T-helper 22 cell (primary cell): ENCODE results near the gene ARHGAP26.

ENCODE experiments used
- DNase-seq: peaks from one replicate; pipeline ENCODE4 v3.0.0-alpha.2; 2020; ENCODE audit warnings: low read depth

Gene ARHGAP26

DNA sequence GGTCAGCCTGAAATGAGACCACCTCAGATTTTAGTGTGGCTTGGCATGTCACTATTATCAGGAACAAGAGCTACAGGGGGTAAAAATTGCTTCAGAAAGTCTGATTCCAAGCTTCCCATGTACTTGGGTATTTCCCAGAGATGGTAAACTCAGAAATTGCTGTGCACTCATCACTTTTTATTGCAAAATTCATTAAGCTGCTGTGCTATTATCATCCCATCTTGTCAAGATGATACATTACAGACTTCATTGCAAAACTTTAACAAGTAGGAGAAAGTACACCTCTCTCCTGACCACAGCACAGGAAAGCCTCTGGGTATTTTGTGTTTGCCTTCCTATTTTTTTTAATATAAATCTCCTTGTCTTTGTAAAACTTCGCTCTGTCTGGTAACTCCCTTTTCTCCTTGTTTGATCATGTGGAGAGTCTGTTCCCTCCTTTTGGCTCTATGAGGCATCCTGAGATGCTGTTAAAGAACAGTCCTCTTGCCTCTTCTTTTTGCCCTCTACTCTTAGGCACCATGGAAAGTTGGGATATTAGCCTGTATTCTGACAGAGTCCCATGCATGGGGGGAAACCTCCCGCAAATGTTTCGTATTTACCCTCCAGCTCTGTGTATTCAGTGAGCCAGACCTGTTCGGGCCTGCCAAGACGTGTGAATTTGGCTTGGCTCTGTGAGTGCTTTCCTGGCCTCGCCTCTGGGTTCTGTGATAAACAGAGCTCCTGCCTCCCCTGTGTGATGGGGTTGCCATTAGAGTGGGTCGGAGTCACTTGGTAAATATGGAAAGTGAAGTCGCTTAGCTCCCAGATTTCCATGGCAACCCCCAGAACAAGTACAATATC, 372.6 kb downstream of the ARHGAP26 start:
- DNase-seq = no peak

DNA sequence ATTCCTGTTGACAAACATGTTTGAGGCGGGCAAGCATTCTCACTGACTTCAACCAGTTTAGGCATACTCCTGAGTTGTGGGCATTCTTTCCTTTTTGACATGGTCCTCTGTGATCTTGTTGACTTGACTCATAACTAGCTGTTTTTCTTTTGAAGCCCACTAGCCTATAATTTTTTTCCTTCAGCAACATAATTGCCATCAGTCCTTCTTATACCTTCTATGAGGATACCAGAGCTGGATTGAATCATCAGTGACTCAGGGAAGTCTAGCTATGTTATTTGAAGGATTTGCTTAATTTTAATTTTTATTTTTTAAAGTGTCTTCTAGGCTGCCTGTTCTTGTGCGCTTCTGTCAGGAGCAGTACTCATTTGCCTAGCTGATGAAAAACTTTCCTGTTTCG, 373.8 kb downstream of the ARHGAP26 start:
- no peak for DNase-seq

DNA sequence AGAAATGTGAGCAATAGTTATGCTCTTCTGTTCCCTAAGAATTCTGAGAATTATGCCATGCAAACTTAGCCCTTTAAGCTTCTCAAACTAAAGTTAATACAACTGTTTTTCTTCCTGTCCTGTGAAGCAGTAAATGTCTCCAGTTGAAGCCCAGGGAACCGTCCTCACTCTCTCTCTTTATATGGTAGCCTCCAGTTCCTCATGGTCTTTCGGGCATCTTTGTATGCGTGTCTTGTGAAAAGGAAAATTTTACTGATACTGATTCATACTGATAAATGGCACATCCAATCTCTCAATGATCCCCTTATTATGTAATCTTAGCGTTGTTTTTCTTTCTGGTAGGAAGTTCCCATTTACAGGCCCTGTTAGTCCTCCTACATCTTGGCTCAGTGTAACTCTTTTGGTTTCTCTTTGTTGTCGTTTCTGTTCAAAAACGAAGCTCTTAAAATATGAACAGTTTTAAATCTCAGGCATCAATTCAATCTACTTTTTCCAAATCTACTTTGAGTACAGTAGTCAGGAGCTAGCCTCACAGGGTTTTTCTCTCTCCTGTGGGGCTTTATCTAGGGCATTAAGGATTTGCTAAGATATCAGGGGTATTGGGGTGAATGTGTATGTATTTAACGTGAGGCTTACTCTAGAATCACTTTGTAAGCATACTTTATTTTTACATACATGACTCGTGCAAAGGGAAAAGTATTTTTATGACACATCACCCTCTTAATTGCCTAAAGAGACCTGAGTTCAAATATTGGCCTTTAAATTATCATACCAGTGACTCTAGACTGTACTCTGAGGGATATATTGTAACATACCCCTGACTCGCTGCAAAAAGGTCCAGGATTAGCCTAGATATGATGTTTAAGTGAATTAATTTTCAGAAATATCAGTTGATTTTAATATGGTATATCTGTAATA, 375.3 kb downstream of the ARHGAP26 start:
- no peak for DNase-seq

DNA sequence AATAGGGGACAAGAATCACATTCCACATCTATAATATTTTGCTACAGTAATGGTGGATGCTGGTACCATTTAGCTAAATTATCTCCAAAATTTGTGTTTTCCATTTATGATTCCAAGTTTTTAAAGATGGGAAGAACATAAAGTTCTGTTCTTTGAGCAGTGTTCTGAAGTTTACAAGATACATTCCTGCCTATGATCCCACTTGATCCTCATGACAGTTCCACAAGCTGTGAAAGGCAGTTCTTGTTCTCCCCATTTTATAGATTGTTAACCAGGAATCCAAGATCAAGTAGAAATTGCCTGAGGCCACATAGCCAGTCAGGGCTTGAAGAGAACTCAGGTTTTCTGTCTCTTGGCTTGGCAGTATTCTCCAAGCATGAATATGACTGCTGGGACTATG, 376.0 kb downstream of the ARHGAP26 start:
- DNase-seq = no peak

DNA sequence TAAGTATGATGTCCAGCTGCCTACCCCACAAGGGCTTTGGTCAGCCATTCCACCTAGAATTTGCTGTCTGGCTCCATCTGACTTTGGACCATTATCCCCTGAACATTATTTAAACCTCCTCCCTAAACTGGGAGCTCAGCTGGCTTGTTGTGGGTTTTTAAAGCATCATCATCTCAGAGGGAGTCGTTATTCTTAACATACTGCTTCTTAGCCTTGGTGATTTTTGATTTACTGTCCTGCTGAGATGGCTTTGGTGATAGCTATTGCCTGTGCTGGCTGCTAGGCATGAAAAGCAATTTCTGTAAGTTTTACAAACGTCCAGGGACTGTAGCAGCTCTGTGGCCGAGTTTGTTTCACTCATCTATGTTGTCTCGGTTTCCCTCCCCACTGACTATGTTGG, 377.2 kb downstream of the ARHGAP26 start:
- DNase-seq = no peak

DNA sequence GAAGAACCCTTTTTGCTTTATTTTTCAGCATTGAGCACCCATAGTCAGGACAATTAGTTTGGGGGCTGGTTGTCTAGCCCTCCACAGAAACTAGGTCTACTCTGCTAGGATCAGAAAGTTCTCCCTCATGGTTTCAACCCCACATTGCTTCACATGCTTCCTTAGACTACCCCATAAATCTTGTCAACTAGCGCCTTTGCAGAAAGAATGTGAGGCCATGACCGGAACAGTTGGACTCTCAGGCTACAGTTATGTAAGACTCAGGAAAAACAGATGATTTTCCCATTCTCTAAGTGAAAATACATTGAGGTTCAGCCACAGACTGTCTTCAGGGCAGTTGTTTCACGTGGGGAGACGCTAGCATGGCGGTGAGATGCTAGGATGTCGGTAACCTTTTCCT, 377.7 kb downstream of the ARHGAP26 start:
- no peak for DNase-seq

DNA sequence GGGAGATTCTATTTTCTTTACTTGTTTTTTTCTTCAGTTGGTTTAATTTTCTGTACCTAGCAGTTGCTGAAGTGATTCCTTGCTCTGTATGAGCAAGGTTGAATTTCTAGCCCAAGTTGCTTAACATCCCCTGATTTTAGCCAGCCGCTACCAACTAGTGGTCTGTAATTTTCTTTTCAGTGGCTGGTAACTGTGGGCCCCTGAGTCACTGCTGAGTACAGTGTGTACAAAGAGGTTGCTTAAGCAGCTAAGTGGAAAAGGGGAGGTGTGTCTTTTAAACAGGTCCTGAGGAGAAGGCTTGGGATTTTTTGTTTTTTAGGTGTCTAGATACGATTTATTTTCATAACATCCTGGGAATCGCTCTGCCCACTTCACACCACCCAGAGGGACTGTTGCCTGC, 378.6 kb downstream of the ARHGAP26 start:
- no peak for DNase-seq

DNA sequence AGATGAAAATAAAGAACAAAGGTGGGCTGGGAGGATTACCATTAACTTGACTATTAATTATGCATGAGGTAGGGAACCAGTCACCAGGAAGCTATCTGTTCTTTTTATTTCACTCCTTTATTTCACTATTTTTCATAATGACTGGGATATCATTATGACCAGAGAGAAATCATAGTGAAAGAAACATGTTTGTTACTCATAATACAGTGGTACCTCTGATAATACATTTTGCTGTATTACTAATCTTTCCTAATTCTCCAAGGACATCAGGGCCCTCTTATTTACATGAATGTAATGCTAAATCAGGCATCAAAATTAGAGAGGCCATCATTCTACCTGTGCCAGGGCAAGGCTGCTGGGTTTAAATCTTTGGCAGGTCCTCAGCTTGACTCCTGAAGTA, 379.6 kb downstream of the ARHGAP26 start:
- DNase-seq = no peak

DNA sequence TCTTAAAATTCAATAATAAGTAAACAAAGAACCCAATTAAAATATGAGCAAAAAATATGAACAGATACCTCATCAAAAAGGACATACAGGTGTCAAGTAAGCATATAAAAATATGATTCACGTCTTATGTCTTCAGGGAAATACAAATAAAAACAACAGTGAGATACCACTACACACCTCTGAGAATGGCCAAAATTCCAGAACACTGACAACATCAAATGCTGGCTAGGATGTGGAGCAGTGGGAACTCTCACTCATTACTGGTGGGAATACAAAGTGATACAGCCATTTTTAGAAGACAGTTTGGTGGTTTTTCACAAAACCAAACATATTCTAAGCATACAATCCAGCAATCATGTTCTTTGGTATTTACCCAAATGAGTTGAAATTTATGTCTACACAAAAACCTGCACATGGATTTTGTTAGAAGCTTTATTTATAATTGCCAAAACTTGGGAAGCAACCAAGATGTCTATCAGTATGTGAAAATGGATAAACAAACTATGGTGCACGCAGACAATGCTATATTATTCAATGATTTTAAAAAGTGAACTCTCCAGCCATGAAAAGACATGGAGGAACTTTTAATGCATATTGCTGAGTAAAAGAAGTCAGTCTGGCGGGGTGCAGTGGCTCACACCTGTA, 381.0 kb downstream of the ARHGAP26 start:
- no peak for DNase-seq

DNA sequence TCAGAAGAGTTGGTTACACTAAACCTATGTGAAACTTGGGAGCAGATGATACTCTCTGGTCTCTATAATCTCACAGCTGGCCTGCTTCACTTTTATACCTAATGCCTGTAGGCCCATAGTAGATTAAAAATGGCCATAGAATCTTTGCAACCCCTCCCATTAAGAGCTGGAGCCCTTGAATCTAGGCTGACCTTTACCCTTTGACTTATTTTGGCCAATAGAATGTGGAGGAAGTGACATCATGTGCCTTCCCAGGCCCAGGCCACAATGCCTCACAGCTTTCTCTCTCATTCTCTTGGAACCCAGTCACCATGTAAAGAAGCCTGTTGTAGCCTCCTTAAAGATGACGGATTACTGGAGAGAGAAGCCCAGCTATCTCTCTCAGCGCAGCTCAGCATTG, 382.3 kb downstream of the ARHGAP26 start:
- no peak for DNase-seq

DNA sequence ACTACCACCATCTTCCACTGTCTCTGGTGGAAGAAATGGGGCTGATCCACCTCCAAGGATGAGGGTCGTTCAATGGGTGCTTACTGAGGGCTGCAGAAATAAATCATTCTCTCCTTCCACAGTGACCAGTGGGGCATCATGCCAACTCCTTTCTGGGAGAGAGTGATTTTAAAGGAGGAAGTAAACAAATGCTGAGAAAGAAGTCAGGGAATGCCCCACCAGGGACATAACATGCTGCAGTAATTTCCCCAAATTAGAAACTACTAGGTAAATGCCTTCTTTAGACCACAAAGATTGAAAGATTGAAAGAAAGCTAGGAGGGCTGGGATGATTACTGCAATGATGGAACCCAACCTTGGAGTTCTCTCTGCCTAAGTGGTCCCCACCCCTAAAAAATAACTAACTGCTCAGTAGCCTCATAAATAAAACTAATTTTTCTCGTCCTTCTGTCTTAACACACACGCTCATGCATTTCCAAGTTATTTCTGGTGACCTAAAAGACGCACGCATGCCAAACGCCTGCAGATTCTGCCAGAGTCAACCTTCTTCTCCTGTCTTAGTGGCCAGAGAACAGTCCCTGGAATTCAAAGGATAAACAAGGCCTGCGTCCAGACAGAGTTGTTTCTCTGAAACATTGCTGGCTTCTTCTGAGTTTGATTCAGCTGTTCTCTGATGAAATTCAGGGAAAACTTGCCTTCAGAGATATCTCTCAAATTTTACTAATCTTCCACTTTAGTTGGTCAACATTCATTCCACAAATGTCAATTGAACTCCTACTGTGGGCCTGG, 383.3 kb downstream of the ARHGAP26 start:
- DNase-seq = no peak

DNA sequence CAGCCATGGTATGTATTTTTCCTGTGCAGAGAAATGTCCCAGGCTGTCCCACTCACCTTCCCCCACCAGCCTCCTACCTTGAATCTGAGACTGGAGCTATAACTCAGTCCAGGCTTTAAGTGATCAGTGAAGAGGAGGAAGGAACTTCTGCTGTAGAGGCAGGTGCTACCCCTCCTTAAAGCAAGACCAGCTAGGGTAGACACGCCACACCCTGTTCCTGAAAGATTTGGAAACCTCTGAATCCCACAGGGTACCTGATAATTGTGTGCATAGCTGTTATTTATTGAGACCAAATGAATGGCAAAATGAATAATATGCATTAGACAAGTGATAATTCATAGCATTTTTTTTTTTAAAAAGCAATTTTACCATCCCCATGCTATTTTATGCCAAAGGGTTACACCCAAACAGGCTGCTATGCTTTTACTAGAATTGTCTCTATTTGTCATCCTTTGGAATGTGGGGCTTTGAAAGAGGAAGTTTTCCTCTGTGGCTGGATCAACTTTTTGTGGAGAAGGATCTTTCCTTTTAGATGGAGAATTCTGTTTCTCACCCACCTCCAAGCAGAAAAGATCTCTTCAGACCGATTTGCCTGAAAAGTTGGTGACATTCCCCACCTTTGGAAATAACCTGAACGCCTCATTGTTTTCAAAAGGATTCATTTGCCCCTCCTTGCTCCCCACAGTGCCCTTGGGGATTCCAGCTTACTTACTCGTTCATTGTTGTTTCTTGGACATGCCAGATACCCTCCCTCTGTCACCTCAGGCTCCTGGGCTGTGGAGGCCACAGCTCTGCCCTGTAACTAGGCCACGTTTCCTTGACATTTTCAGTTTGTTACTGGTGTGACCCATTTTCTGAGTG, 384.6 kb downstream of the ARHGAP26 start:
- no peak for DNase-seq

DNA sequence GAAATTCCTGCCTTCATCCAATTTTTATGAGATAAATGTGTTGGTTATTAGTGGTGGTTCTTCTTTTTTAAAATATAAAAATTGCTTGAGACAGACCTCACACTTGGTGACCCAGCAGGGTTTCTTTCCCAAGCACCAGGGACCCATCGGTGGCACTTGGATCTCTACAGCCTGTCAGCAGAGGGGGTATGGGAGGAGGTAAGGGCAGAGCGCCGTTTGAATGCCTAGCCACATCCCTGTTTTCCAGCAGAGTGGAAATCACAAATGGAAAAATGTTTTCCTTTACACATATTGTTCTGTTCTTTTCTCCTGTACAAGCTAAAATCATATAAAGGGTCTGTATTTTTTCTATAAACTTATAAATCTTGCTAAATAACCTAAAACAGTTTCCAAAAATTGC, 385.3 kb downstream of the ARHGAP26 start:
- DNase-seq = no peak

DNA sequence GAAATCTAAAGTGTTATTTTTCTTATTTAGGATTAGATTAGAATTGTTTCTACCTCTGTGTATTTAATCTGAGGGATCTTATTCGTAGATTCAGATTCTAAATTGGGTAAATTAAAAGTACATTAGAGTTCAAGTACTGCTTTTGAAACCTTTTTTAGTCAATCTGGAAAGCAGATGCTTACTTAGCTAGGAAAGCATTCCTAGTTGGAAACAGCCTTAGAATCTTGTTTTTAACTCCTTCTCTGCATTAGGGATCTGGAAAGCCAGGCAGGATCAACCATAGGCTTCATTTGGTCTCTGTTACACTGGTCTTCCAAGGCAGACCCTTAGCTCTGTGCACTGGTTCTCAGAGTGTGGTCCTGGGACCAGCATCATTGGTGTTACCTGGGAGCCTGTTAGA, 385.9 kb downstream of the ARHGAP26 start:
- DNase-seq = no peak

DNA sequence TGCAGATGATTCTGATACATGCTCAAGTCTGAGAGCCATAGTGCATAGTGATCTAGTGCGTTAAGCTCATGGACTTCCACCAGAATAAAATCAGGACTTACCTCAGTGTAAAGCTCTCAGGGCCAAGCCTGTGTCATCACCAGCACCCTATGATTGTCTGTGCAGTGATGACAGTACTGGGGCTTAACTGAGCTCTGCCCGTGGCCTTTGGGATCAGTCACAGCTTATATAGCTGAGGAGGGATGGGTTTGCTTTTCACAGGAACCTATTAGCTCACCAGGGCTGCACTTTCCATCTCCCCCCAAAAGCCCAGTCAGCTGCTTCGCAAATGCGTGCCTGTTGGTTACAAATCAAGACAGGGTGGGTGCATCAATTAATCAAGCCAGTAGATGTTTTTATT, 386.4 kb downstream of the ARHGAP26 start:
- DNase-seq = no peak

DNA sequence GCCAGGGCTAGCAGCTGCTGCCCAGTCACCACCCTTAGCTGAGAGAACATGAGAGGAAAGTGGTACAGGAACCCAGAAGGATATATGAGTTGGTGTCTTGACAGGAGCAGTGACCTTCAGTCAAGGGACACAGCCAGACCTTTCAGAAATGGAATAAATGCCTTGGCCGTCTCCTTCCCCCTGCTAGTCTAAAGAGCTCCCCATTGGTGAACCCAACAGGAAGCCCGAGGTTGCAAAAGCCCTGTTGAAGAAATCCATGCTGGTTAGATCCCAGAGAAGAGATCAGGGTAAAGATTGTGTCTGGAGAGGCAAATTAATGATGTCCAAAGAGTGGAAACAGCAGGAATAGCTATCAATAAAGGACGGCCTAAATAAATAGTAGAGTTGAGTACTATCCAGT, 388.9 kb downstream of the ARHGAP26 start:
- no peak for DNase-seq

DNA sequence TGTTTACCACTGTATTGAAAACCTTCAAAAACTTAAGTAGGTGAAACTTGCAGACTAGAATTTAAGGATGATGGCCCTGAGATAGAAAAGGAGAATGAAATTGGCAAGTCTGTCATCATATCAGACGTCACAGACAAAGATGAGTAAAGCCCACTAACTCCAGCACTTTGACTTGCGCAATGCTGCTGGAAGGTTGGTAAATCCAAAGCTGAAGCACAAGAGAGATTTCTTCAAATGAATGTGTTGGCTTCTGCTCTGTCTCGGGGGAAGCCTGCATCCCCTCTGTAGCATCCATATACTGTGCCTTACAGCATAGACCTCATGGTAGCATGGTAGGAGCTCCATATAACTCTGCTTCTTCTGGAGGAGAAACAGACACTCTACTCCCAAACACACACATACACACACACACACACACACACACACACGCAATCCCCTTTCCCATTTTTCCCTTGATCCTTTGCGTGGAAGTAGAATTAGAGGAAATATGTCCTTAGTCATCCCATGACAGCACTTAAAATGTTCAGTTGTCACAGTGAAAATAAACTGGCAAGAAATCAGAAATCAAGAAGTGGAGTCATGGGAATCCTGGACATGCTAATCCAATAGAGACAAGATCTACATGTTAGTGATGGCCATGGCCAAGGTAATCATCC, 391.8 kb downstream of the ARHGAP26 start:
- DNase-seq = no peak

DNA sequence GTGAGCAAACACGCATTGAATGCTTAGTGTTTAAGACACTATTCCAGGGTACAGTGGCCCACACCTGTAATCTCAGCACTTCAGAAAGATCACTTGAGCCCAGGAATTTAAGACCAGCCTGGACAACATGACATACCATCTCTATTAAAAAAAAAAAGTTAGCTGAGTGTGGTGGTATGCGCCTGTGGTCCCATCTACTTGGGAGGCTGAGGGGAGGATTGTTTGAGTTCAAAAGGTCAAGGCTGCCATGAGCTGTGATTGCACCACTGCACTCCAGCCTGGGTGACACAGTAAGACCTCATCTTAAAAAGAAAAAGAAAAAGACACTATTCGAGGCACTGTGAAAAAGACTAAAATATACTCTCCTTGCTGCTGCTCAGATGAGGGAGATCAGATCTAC, 392.6 kb downstream of the ARHGAP26 start:
- no peak for DNase-seq

DNA sequence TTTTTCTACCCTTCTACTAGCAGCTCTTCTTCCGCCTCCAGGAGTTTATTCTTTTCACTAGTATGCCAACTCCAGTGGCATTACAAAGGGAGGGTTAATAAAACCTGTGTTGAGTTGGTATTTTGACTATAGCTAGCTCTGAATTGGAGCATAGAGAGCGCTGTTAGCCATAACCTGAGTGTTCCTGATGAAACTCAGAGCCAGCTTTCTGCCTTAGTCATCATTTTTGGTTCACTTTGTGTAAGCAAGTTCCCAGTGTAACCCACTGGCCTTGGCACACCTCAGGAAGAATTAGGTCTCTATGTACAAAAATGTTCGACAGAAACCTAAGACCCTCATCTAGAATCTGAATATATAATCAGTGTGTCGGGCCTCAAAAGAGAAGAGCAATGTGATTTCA, 394.4 kb downstream of the ARHGAP26 start:
- DNase-seq = no peak
